Activated T-helper 1 cell treated with Interleukin-2 at 50 U/mL for 16 hours (primary cell): ENCODE measurements around the gene TMPRSS11A.

Source experiments
- DNase-seq: peaks from one replicate; pipeline ENCODE4 v3.0.0-alpha.2; 2020; ENCODE audit warnings: low read depth

Gene TMPRSS11A

GRCh38 chr4:67911638-67912037 is 51.7 kb downstream of the TMPRSS11A start:
- DNase-seq: no peak

DNA sequence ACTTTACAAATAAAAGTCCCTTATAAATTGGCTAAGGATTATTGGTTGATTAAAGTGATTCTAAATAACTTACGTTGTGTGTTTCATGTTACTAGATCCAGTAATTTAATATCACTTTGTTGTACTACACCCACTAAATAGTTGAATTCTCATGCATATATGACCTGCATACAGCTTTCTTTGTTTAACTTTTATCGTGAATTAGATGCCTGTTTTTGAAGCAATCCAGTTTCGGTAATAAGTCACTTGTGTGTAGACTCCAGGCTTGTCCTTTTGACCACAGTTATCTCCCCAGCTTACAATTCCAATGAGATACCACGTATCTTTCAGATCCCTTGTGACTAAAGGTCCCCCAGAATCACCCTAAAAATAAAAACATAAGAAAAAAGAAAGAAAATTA is 52.2 kb downstream of the TMPRSS11A start:
- DNase-seq: no peak

DNA sequence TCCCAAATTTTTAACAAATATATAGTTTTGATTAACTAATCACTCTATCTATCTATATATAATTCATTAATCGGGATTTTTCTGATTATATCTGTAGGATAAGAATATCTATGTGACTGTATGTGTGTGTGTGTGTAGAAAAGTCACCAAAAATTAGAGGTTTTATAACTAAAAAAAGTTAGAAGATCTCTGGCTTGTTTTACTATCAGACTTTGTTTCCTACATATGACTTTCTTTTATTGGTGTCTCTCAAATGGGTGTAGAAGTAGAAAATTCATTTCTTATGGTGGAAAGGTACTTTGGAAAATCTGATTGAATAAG is 52.7 kb downstream of the TMPRSS11A start:
- DNase-seq: no peak

DNA sequence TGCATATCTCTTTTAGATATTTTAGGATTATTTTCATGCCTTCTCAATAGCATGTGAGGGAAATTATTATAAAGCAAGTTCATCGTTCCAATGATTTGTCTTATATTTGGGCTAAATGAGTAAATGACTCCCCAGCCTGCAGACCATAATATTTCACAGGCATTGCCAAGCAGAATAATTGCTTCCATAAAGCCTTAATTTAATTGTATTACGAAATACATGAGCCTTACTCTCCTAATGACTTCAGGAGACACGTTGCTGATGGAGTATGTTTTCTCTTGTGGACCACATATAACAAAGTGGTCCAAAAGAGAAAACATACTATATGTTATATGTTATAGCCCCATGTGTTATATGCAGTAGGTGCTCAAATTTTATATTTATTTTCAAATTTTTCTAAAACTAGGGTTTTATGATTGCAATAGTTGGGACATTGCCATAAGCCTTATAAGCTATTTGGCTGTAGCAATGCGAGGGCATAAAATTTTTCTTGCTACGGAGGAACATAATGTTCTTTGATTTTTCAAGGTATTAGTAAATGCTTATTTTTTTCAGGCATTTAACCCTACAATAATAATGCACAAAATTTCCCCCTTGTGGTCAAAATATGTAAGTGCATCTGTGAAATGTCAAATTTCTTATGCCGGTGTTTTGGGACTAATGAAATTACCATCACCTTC is 53.2 kb downstream of the TMPRSS11A start:
- DNase-seq: no peak

- no peak for DNase-seq
These were observed 55.6 kb downstream of the TMPRSS11A start for GRCh38 chr4:67907650-67908049.

GRCh38 chr4:67899096-67899495 is 64.2 kb downstream of the TMPRSS11A start:
- DNase-seq: no peak

- no peak for DNase-seq
These were observed 65.6 kb downstream of the TMPRSS11A start for GRCh38 chr4:67897686-67898085.

GRCh38 chr4:67896421-67897065 is 66.8 kb downstream of the TMPRSS11A start:
- DNase-seq: no peak

GRCh38 chr4:67894659-67895058 is 68.6 kb downstream of the TMPRSS11A start:
- no peak for DNase-seq

GRCh38 chr4:67892905-67893304 is 70.4 kb downstream of the TMPRSS11A start:
- no peak for DNase-seq

DNA sequence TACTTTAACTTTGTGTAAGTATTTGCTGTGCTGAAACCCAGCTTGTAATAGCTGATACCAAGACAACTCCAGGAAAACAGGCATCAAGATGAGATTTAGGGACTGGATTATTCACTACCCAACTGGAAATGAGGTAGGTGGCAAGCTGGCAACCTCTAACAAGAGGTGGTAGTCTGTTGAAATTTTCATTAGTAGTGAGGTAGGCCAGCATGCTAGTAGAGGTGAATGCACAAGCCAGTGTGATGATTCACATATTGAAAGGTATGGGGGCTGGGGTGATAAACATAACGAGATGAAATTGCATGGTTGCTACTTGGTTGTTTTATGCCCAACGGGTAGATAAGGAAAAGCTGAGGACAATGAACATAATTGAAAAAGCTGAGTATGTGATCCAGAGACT is 71.0 kb downstream of the TMPRSS11A start:
- DNase-seq: no peak

GRCh38 chr4:67891645-67892044 is 71.6 kb downstream of the TMPRSS11A start:
- no peak for DNase-seq

GRCh38 chr4:67886281-67886680 is 77.0 kb downstream of the TMPRSS11A start:
- DNase-seq: no peak

DNA sequence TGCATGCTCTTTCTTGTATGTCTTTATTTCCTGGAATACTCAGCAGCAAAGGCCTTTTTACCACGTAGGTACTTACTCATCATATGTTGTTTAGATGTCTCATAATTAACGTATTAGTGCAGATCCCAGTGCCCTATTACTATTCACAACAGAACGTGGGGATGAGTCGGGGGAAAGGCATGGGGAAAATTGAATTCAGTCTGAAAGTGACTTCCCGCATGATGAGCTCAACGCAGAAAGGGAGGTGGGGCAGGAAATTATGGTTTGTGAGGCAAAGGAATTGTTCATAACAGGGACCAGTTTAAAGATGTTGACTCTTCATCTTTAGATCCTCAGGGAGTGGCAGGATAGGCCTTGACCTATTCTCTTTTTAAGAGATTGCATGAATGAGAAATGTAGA is 77.5 kb downstream of the TMPRSS11A start:
- DNase-seq: no peak

DNA sequence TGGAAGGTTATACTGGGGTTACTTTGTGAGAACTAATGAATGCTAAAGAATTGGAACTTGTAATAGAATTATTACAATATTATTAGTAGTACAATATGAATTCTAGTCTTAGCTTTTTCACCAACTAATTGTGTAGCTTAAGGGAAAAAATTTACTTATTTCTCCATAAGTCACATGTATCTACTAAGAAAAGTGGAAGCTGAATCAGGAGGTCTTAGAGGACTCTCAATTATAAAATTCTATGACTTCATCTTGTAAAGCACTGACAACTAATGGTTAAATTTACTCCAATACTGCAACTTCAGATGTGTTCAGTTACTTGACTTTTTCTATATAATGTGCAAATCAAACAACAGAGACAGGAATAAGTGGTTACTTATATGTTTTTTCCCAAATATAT is 78.6 kb downstream of the TMPRSS11A start:
- no peak for DNase-seq

DNA sequence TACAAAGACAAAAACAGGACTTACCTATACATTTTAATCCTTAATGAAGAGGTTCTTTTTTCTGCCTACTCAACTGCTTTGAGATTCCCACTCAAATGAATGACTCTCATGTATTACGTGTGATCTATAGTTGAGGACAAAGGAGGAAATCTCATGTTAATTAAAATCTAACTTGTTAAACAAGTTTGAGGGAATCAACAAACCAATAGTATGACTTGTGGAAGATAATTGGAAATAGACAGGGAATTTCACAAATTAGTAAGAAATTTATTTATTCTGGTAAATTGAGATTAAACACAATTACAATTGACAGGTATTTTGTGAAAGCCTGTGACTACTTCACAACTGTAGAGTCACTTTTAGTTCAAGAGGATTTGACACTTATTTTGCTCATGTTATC is 79.4 kb downstream of the TMPRSS11A start, which contains the start of gene TMPRSS11D:
Gene TMPRSS11D, minus strand, starts transcription at position 101 of the 400 bp plus-strand sequence. Its CDS starts 69 bp downstream, at position 32.
- no peak for DNase-seq

GRCh38 chr4:67883458-67883857 is 79.8 kb downstream of the TMPRSS11A start:
- no peak for DNase-seq

DNA sequence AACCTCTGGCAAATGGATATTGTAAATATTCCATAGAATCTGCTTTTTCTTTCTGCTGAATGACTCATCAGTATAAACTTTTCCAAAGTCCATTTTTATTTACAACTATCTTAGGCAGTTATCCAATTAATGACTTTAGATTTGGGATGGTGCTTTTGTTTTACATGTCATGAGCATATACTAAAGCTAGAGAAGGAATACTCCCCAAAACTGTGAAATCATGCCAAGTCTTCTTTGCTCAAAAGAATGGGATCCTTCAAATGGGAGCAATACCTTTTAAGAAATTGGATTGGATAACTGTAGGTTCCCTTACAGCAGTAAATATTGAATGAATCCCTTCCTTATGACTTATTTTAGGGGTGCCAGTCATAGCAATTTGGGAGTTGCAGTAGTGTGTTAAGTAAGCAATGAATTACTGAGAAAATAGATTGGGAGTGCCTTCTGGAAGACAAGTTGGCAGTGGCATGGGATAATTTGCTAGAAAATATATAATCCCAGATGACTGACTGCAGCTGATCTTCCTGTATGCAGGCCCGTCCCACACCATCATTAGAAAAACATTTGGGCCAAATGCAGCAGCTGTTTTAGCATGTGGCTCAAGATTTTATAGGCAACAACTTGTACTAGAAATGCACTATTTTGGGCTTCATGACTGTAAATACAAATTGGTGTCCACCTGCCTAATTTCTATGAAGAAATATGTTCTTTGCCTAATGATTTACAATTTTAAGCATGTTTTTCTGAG is 82.3 kb downstream of the TMPRSS11A start:
- no peak for DNase-seq

DNA sequence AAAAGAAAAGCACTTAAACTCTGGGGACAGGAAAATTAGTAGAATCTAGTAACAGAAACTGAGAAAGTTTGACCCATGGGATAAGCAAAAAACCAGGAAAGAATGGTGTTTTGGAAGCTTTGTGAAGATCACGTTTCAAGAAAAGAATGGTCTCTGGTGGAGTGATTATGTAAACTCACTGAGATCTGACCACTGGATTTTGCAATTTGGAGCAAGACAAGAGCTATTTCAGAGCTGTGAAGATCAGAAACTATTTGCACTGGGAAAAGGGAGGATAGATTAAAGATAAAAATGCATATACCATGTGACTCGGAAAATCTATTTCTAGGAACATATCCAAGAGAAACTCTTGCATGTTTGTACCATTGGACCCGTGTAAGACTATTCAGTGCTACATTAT is 83.8 kb downstream of the TMPRSS11A start:
- DNase-seq: no peak

DNA sequence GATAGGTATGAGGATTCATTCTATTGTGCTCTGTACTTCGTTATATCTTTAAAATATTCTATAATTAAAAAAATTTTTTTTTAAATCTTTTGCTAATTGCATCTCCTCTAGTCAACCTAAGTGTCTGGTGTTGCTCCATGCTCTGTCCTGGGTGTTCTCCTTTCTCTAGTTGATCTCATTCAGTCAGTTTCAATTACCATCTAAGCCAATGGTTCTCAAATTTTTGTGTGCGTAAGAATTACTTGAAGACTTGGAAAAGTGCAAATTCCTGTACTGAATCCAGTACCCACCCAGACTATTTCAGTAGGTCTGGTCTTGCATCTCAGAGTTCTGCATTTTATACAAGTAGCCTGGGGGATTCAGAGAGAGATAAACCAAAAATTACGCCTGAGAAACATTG is 86.2 kb downstream of the TMPRSS11A start:
- DNase-seq: no peak

DNA sequence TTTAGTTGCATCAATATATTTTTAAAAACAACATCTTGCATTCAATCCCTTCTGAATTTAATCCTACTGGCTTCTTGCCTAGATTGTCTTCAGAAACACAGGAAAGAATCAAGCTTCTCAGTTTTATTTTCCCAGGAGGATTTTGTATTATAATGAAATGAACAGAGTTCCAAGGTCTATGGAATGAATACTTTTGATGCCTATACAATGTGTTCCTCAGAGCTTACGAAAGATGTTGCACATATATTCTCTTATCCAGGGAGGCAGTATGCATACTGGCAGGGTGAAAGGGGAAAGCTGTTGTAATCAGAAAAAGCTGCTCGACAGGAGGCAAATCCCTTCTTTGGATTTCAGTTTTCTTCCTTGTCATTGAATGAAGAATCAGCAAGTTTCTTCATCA is 88.3 kb downstream of the TMPRSS11A start:
- DNase-seq: no peak

DNA sequence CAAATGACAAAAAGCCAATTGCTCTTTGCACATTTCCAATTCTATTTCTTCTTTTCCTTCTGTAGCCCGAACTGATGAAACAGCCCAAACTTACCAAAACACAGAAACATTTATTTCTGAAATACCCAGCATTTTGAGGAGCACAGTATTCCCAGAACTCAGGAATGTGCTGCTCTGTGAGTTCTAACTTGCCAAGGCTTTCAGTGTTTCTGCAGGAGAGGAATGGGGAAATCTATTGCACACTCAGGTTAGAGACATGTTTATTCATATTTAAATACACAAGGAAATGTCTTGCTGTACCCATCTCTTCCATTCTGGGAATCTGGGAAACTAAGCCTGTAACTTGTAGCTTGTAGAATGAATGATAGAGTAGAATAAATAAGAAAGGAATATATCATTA is 90.2 kb downstream of the TMPRSS11A start:
- DNase-seq: no peak

GRCh38 chr4:67871867-67872266 is 91.4 kb downstream of the TMPRSS11A start:
- no peak for DNase-seq
